ENCODE results near the gene ZNF239.
"Not testable (repeated sequence)": the region's sequence is repeated elsewhere in the genome, so short reads cannot be mapped to it uniquely, and the experiment has no call there.

Gene ZNF239

GRCh38 chr10:43574001-43574892 lies at the start of gene ZNF239:
Gene ZNF239 (minus strand): TSS chr10:43574616. CDS start chr10:43558079, 16,537 bp downstream.
- in situ Hi-C loops (cut with MboI; ENCODE audit: low sequenced_read_pairs), result no loop called here

- in situ Hi-C loops (cut with MboI; ENCODE audit: low sequenced_read_pairs), result no loop called here
Observed at GRCh38 chr10:43623351-43623750, 48.9 kb upstream of the ZNF239 start.

- in situ Hi-C loops (cut with MboI; ENCODE audit: low sequenced_read_pairs), result no loop called here
Observed at GRCh38 chr10:43622038-43622437, 47.6 kb upstream of the ZNF239 start.

GRCh38 chr10:43619368-43619767 lies 45.0 kb upstream of the ZNF239 start:
- in situ Hi-C loops (cut with MboI; ENCODE audit: low sequenced_read_pairs), result no loop called here

- in situ Hi-C loops (cut with MboI; ENCODE audit: low sequenced_read_pairs), result no loop called here
Observed at GRCh38 chr10:43616697-43617370, 42.4 kb upstream of the ZNF239 start.

- in situ Hi-C loops (cut with MboI; ENCODE audit: low sequenced_read_pairs), result no loop called here
Observed at GRCh38 chr10:43610636-43611035, 36.2 kb upstream of the ZNF239 start.

- in situ Hi-C loops (cut with MboI; ENCODE audit: low sequenced_read_pairs), result no loop called here
Observed at GRCh38 chr10:43607199-43607573, 32.8 kb upstream of the ZNF239 start.

- in situ Hi-C loops (cut with MboI; ENCODE audit: low sequenced_read_pairs), result no loop called here
Observed at GRCh38 chr10:43606323-43607198, 32.1 kb upstream of the ZNF239 start, which contains the start of gene ZNF485. Gene ZNF485 (plus strand): TSS chr10:43606438. CDS start chr10:43607051, 613 bp downstream.

GRCh38 chr10:43605850-43606322 lies 31.5 kb upstream of the ZNF239 start:
- in situ Hi-C loops (cut with MboI; ENCODE audit: low sequenced_read_pairs), result no loop called here

- in situ Hi-C loops (cut with MboI; ENCODE audit: low sequenced_read_pairs), result not testable (repeated sequence)
Observed at GRCh38 chr10:43601576-43601975, 27.2 kb upstream of the ZNF239 start.

GRCh38 chr10:43599333-43599732 lies 24.9 kb upstream of the ZNF239 start:
- in situ Hi-C loops (cut with MboI; ENCODE audit: low sequenced_read_pairs), result no loop called here

GRCh38 chr10:43598446-43598845 lies 24.0 kb upstream of the ZNF239 start:
- in situ Hi-C loops (cut with MboI; ENCODE audit: low sequenced_read_pairs), result no loop called here

- in situ Hi-C loops (cut with MboI; ENCODE audit: low sequenced_read_pairs), result no loop called here
Observed at GRCh38 chr10:43596546-43596945, 22.1 kb upstream of the ZNF239 start.

- in situ Hi-C loops (cut with MboI; ENCODE audit: low sequenced_read_pairs), result no loop called here
Observed at GRCh38 chr10:43595739-43596298, 21.4 kb upstream of the ZNF239 start.

- in situ Hi-C loops (cut with MboI; ENCODE audit: low sequenced_read_pairs), result no loop called here
Observed at GRCh38 chr10:43594944-43595589, 20.7 kb upstream of the ZNF239 start.

GRCh38 chr10:43591303-43591904 lies 17.0 kb upstream of the ZNF239 start:
- in situ Hi-C loops (cut with MboI; ENCODE audit: low sequenced_read_pairs), result no loop called here

GRCh38 chr10:43586730-43587115 lies 12.3 kb upstream of the ZNF239 start:
- in situ Hi-C loops (cut with MboI; ENCODE audit: low sequenced_read_pairs), result not testable (repeated sequence)

- in situ Hi-C loops (cut with MboI; ENCODE audit: low sequenced_read_pairs), result no loop called here
Observed at GRCh38 chr10:43585981-43586729, 11.7 kb upstream of the ZNF239 start.

- in situ Hi-C loops (cut with MboI; ENCODE audit: low sequenced_read_pairs), result no loop called here
Observed at GRCh38 chr10:43585046-43585445, 10.6 kb upstream of the ZNF239 start.
